HG03095 (cell line): ENCODE measurements around the gene ANKRD33.
"Not testable (repeated sequence)": the region's sequence is repeated elsewhere in the genome, so short reads cannot be mapped to it uniquely, and the experiment has no call there.

Experiments used
- ATAC-seq: cut with Tn5 transposase; IDR thresholded peaks from one replicate; pipeline ENCODE4 v1.9.1; 2021; ENCODE audit warnings: moderate library complexity; ENCODE audit not compliant: unreplicated experiment

ANKRD33 gene

GRCh38 chr12:51873251-51873994 lies 14.5 kb upstream of the ANKRD33 start:
- no peak for ATAC-seq

GRCh38 chr12:51874000-51874399 lies 13.9 kb upstream of the ANKRD33 start:
- ATAC-seq: no peak

GRCh38 chr12:51874486-51874885 lies 13.4 kb upstream of the ANKRD33 start:
- ATAC-seq: no peak

- ATAC-seq: no peak
Measured at GRCh38 chr12:51879102-51879501, 8.8 kb upstream of the ANKRD33 start.

GRCh38 chr12:51883295-51883694 lies 4.6 kb upstream of the ANKRD33 start:
- no peak for ATAC-seq

GRCh38 chr12:51883998-51884675 lies 3.8 kb upstream of the ANKRD33 start:
- no peak for ATAC-seq

- no peak for ATAC-seq
Measured at GRCh38 chr12:51884676-51885229, 3.1 kb upstream of the ANKRD33 start.

- ATAC-seq: not testable (repeated sequence)
Measured at GRCh38 chr12:51885294-51886020, 2.4 kb upstream of the ANKRD33 start.

GRCh38 chr12:51886021-51886710 lies 1.7 kb upstream of the ANKRD33 start:
- ATAC-seq: no peak

GRCh38 chr12:51888316-51889215 lies 663 bp downstream of the ANKRD33 start:
- no peak for ATAC-seq

- ATAC-seq: no peak
Measured at GRCh38 chr12:51889216-51890132, 1.6 kb downstream of the ANKRD33 start.

GRCh38 chr12:51890133-51890464 lies 2.2 kb downstream of the ANKRD33 start:
- no peak for ATAC-seq

- no peak for ATAC-seq
Measured at GRCh38 chr12:51890511-51891171, 2.7 kb downstream of the ANKRD33 start.

- ATAC-seq: no peak
Measured at GRCh38 chr12:51891843-51892242, 3.9 kb downstream of the ANKRD33 start.

GRCh38 chr12:51893786-51894185 lies 5.9 kb downstream of the ANKRD33 start:
- no peak for ATAC-seq

- ATAC-seq: no peak
Measured at GRCh38 chr12:51895378-51896135, 7.7 kb downstream of the ANKRD33 start.

- ATAC-seq: no peak
Measured at GRCh38 chr12:51896236-51896635, 8.3 kb downstream of the ANKRD33 start.

GRCh38 chr12:51897181-51897580 lies 9.3 kb downstream of the ANKRD33 start:
- no peak for ATAC-seq
